GM12801 (cell line): ENCODE data around the gene MBNL1.

ENCODE experiments used
- TF ChIP-seq, protein P1 (sequence below): IDR thresholded peaks from one replicate; pipeline ENCODE4 v1.5.1; 2011; ENCODE audit warnings: control low read depth; ENCODE audit not compliant: insufficient read length; ENCODE audit errors: extremely low read depth

The MBNL1 gene

DNA sequence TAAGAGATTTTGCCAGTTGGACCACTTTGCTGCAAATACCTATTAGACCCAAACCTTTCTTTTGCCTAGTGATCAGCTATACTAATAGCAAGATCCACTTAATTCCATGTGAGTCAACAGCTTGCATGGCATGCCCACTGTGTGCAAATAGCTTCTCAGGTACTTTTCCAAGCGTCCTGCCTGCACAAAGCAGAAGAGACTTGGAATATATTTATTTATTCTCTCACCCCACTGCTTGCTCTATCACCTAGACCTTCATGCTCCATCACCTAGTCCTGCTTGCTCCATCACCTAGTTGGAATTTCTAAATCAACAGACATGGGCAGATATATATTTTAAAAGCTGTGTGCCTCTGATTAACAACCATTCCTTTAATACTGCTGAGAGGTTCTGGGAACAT lies 47.6 kb downstream of the MBNL1 start:
- TF ChIP-seq, protein P1, sequence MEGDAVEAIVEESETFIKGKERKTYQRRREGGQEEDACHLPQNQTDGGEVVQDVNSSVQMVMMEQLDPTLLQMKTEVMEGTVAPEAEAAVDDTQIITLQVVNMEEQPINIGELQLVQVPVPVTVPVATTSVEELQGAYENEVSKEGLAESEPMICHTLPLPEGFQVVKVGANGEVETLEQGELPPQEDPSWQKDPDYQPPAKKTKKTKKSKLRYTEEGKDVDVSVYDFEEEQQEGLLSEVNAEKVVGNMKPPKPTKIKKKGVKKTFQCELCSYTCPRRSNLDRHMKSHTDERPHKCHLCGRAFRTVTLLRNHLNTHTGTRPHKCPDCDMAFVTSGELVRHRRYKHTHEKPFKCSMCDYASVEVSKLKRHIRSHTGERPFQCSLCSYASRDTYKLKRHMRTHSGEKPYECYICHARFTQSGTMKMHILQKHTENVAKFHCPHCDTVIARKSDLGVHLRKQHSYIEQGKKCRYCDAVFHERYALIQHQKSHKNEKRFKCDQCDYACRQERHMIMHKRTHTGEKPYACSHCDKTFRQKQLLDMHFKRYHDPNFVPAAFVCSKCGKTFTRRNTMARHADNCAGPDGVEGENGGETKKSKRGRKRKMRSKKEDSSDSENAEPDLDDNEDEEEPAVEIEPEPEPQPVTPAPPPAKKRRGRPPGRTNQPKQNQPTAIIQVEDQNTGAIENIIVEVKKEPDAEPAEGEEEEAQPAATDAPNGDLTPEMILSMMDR: no peak

DNA sequence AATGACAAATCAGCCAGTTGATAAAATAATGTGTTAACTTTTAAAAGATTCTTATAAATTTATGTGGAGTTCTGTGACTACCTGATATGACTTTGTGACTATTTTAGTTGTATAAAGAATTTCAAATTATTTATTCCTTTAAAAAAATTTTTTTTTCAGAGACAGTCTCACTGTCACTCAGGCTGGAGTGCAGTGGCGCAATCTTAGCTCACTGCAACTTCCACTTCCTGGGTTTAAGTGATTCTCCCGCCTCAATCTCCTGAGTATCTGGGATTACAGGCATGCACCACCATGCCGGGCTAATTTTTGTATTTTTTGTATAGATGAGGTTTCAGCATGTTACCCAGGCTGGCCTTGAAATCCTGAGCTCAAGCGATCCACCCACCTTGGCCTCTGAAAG lies 48.5 kb downstream of the MBNL1 start:
- TF ChIP-seq, protein P1: no peak

DNA sequence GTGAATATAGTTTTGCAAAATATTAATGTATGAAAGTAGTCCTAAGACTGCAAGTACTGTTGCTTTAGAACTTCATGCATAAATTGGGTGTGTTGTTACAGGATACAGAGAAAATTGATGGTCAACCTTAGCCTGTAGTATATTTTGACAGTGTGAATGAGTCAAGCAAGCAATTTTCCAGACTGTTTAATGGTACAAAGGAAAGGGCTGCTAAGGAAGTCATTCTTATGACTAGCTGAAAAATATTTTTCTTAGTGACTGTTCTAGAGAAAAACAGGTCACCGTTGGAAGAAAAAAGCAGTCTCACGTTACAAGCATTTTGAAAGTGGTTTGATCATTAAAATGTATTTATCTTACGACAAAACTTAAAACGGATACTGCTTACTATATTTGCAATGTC lies 49.2 kb downstream of the MBNL1 start:
- TF ChIP-seq, protein P1: no peak

DNA sequence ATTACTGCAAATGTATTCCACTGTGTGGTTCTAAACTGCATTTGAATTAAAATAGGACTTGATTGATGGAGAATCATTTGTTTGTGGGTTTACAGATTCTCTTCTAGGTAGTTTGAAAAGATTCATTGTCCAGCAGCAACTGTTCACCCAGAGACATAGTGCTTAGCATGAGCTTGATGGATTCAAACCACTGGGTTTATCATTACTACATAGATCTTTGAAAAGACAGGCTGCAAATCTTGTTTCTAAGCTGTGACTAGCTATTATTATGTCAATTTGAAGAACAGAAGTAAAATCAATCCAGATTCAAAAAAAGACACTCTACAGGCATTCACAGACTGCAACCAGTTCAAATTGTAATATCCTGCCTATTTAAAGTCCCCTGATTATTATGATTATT lies 49.8 kb downstream of the MBNL1 start:
- TF ChIP-seq, protein P1: no peak

DNA sequence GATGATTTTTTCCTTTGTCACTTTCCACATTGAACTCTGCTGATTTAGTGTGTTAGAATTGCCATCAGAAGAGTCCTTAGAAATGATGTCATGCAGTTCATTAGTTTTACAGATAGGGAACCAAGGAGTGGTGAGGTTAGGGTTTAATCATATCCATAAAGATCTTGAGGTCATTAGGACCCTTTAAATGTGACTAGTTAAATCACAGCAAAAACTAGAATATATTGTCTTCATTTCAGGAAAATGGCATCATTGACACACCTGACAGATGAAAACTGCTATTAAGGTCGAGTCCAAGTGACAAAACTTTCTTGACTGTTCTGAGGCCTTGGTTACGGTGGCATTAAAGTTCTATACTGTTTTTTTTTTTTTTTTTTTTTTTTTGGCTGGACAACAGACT lies 50.5 kb downstream of the MBNL1 start:
- TF ChIP-seq, protein P1: no peak

DNA sequence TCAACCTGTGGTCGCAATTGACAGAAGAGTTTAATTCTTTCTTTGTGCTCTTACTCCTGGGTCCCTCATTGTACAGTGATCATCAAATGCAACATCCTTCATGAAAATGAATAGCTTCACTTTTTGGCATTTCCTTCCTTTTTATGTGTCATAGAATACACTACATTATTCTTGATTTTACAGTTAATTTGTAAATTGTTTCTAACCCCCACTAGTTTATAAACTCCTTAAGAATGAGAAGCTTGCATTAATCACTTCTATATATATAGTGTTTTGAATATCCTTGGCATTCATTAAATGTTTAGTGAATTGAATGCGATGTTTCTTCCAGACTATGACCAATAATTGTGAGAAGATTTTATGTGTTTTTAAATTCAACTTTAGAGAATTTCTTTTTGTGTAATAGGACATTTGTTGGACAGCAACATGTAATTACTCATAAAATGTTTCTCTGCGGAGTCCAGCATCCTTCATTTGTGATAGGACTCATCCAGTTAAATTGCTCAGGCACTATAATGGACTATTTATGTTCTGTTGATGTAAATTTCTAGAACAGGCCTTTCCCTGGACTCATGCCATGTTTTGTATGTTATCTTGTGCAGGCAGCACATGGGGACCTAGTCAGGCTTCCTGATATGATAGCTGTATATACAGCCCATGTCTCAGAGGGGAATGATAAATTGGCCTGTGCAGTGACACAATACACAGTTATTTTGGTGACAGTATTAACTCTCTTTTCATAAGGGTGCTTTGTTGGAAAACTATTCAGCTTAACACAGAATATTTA lies 51.3 kb downstream of the MBNL1 start:
- TF ChIP-seq, protein P1: no peak

DNA sequence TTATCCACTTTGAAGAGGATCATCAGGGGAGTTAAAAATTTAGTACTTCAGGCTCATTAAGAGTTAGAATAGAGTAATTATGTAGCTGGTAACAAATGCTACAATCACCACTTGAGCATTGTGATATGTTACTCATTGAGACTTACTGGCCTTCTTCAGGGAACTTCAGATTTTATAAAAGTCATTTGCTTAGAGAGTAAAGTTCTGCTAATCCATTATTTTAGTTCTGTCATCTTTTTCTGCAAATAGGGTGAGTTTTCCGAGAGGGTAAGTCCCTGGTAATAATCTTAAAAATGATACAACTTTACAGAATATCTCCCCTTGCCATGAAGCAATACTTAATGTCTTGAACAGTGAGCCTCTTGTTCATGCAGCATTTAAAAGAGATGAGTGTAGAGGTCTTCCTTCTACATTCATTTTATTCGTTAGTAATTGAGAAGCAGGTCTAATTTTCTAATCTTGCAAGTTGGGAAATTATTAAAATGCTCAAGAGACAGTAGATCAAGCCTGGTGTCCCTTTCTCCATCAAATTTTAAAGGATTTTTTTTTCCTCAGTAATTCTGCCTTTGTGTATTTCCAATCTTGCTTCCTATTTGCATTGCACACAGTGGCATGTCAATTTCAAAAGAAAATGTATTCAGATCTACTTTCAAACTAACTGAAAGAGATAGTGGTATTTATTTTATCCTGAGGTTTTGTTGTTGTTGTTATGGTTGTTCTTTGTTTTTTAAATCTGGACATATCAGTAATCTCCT lies 52.6 kb downstream of the MBNL1 start:
- TF ChIP-seq, protein P1: no peak
